ENCODE measurements around the gene MOB3B.

MOB3B gene

GRCh38 chr9:27447031-27447683 is 82.5 kb downstream of the MOB3B start:
- no peak for DNase-seq

DNA sequence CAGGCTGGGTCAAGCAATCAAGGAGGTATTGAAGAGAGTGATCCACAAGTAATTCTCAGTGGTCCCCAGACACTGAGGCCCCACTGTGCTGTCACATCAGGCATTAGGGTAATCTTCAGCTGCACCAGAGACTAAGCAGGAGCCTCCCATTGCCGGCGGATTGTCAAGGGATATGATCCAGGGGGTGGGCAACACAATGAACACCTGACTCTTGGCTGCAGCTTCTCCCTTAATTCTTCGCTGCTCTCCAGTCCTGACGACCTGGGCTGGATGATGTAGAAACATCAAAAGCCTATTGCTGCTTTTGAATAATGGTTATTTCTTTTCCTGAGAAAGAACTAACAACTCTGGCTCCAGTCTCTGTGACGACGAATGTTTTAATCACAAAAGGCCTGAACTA is 83.9 kb downstream of the MOB3B start:
- DNase-seq: peak; percentile 47
- TF ChIP-seq, protein P1, sequence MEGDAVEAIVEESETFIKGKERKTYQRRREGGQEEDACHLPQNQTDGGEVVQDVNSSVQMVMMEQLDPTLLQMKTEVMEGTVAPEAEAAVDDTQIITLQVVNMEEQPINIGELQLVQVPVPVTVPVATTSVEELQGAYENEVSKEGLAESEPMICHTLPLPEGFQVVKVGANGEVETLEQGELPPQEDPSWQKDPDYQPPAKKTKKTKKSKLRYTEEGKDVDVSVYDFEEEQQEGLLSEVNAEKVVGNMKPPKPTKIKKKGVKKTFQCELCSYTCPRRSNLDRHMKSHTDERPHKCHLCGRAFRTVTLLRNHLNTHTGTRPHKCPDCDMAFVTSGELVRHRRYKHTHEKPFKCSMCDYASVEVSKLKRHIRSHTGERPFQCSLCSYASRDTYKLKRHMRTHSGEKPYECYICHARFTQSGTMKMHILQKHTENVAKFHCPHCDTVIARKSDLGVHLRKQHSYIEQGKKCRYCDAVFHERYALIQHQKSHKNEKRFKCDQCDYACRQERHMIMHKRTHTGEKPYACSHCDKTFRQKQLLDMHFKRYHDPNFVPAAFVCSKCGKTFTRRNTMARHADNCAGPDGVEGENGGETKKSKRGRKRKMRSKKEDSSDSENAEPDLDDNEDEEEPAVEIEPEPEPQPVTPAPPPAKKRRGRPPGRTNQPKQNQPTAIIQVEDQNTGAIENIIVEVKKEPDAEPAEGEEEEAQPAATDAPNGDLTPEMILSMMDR (IDR thresholded peaks at IDR 0.05; ENCODE audit: low read depth, low read length): no peak
- no peaks in the 10 kb centered on the region for H3K9me3 ChIP-seq (ENCODE audit: severe bottlenecking)
- no peaks in the 10 kb centered on the region for H3K27me3 ChIP-seq (ENCODE audit: insufficient read depth, low read depth, severe bottlenecking)
- no peak overlapping the region for H3K27ac ChIP-seq
- no peak overlapping the region for H3K4me3 ChIP-seq (ENCODE audit: low read depth, low read length)
- H3K36me3 ChIP-seq: no peaks in the 10 kb centered on the region

More at GRCh38 chr9:27447031-27447683, 82.5 kb downstream of the MOB3B start:
- TF ChIP-seq, protein P1 (IDR thresholded peaks at IDR 0.05; ENCODE audit: low read depth, low read length): no peak
- no peak overlapping the region for H3K27ac ChIP-seq
- H3K4me3 ChIP-seq (ENCODE audit: low read depth, low read length): no peak overlapping the region
- H3K36me3 ChIP-seq: no peaks in the 10 kb centered on the region
- H3K9me3 ChIP-seq (ENCODE audit: severe bottlenecking): no peaks in the 10 kb centered on the region
- H3K27me3 ChIP-seq (ENCODE audit: insufficient read depth, low read depth, severe bottlenecking): no peaks in the 10 kb centered on the region

DNA sequence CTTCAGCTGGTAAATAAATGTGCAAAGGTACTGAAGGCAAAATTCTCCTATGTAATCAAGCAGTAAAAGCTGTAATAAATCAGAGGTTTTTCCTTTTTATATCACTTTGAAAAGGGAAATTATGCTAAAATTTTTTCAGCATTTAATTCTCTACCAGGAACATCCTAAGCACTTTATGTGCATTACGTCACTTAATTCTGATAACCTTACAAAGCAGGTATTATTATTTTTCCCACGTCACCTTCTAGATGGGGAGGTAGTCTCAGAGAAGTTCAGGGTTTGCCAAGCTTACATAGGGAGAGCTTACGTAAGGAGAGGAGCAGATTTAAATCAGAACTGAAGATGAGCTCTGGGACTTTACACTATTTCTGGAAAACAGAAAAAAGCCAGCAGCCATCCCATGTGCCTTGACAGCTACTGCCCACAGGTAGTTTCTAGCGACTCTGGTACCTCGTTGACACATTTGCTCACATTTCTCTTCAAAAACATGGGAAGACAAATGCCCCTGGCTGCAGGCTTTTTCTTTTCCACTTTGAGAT is 84.5 kb downstream of the MOB3B start:
- TF ChIP-seq, protein P1 (IDR thresholded peaks at IDR 0.05; ENCODE audit: low read depth, low read length): no peak
- H3K27ac ChIP-seq: no peak overlapping the region
- DNase-seq: no peak

DNA sequence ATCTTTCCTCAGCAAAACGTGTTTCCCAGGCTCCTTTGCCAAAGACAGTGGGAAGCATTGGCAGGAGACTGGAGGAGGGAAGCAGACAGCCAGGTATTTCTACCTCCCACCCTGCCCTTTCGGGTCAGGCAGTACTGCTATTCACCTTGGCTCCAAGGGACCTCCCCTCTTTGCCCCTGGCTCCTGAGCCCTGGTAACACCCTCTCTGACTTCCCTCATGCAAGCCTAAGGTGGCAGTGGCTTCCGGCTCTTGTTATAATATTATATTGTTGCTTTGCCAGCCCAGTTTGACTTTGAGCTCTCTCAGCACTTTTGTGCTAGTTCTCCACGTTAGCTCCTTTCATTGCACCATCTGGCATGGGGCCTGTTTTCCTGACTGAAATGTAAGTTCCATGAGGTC is 87.2 kb downstream of the MOB3B start:
- no peak for DNase-seq
- Histone ChIP-seq H3K4me3 (ENCODE audit: low read depth, low read length) (no peak overlapping the region), H3K9me3 (ENCODE audit: severe bottlenecking) (no peaks in the 10 kb centered on the region), H3K27ac (no peak overlapping the region), H3K27me3 (ENCODE audit: insufficient read depth, low read depth, severe bottlenecking) (no peaks in the 10 kb centered on the region), H3K36me3 (no peaks in the 10 kb centered on the region)
- TF ChIP-seq, protein P1 (IDR thresholded peaks at IDR 0.05; ENCODE audit: low read depth, low read length): no peak

More for the DNA sequence above, 84.5 kb downstream of the MOB3B start:
- Histone ChIP-seq H3K27me3 (ENCODE audit: insufficient read depth, low read depth, severe bottlenecking) (no peaks in the 10 kb centered on the region), H3K4me3 (ENCODE audit: low read depth, low read length) (no peak overlapping the region), H3K9me3 (ENCODE audit: severe bottlenecking) (no peaks in the 10 kb centered on the region), H3K36me3 (no peaks in the 10 kb centered on the region)

DNA sequence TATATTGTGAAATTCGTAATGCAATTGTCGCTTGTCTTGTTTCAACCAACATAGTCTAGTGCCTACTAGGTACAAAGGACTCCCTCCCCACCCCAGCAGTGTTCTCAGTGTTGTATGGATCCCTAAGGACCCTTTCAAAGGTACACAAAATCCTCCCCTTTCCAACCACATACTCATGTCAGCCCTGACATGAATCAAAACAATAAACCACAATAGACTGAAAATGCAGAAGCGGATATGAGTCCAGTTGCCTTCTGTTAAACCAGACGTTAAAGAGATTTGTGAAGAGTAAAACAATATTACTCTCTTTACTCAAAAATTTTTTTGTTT is 87.9 kb downstream of the MOB3B start:
- TF ChIP-seq, protein P1 (IDR thresholded peaks at IDR 0.05; ENCODE audit: low read depth, low read length): no peak
- Histone ChIP-seq H3K36me3 (no peaks in the 10 kb centered on the region), H3K9me3 (ENCODE audit: severe bottlenecking) (no peaks in the 10 kb centered on the region), H3K27me3 (ENCODE audit: insufficient read depth, low read depth, severe bottlenecking) (no peaks in the 10 kb centered on the region), H3K4me3 (ENCODE audit: low read depth, low read length) (no peak overlapping the region), H3K27ac (no peak overlapping the region)
- DNase-seq: no peak

Data from WERI-Rb-1 (cell line).